Hepatocyte (in vitro differentiated cells): ENCODE data around the gene MYO5A. TPM values are rescaled to one million over a fixed set of nuclear protein-coding genes. Genes with fewer than 3 reads are reported as not detected.

Experiments used
- DNase-seq: peaks from one replicate; pipeline ENCODE4 v3.0.0-alpha.2; 2016; ENCODE audit warnings: low spot score
- H2AFZ ChIP-seq: fragments of 200-600 bp; sonication (generic); 2 replicates; pipeline ENCODE4 v1.6.0; 2016; ENCODE audit warnings: antibody characterized with exemption, mild to moderate bottlenecking
- H3K27ac ChIP-seq: fragments of 200-600 bp; sonication (generic); 2 replicates; pipeline ENCODE4 v1.5.1; 2016; ENCODE audit warnings: mild to moderate bottlenecking
- H3K27me3 ChIP-seq: fragments of 200-600 bp; sonication (generic); 2 replicates; pipeline ENCODE4 v1.6.1; 2016
- H3K36me3 ChIP-seq: fragments of 200-600 bp; sonication (generic); replicated peaks from 2 replicates; pipeline ENCODE4 v1.5.1; 2016; ENCODE audit warnings: low read depth; ENCODE audit not compliant: insufficient read depth
- H3K4me1 ChIP-seq: fragments of 200-600 bp; sonication (generic); 2 replicates; pipeline ENCODE4 v1.5.1; 2016; ENCODE audit warnings: mild to moderate bottlenecking, moderate library complexity; ENCODE audit not compliant: insufficient read depth
- H3K4me2 ChIP-seq: fragments of 200-600 bp; sonication (generic); 2 replicates; pipeline ENCODE4 v1.6.0; 2016
- H3K4me3 ChIP-seq: fragments of 200-600 bp; sonication (generic); 2 replicates; pipeline ENCODE4 v1.5.1; 2016; ENCODE audit warnings: mild to moderate bottlenecking
- H3K79me2 ChIP-seq: fragments of 200-600 bp; sonication (generic); 2 replicates; pipeline ENCODE4 v1.6.0; 2017; ENCODE audit warnings: mild to moderate bottlenecking
- H3K9me2 ChIP-seq: fragments of 200-600 bp; sonication (generic); replicated peaks from 2 replicates; pipeline ENCODE4 v1.6.0; 2017; ENCODE audit warnings: mild to moderate bottlenecking; ENCODE audit not compliant: insufficient read depth
- H3K9me3 ChIP-seq: fragments of 200-600 bp; sonication (generic); 2 replicates; pipeline ENCODE4 v1.5.1; 2016; ENCODE audit warnings: low read depth, mild to moderate bottlenecking
- H4K20me1 ChIP-seq: fragments of 200-600 bp; sonication (generic); 2 replicates; pipeline ENCODE4 v1.6.0; 2016; ENCODE audit warnings: mild to moderate bottlenecking; ENCODE audit not compliant: insufficient read depth, poor library complexity, severe bottlenecking
- CTCF ChIP-seq: fragments of 200-600 bp; sonication (generic); IDR thresholded peaks from 2 replicates; pipeline ENCODE4 v1.5.1; 2016; ENCODE audit warnings: antibody characterized with exemption, mild to moderate bottlenecking; ENCODE audit not compliant: poor library complexity
- EZH2 ChIP-seq: fragments of 200-600 bp; sonication (generic); IDR thresholded peaks from 2 replicates; pipeline ENCODE4 v1.6.1; 2016; ENCODE audit warnings: antibody characterized with exemption, mild to moderate bottlenecking, borderline replicate concordance
- EZH2phosphoT487 ChIP-seq: fragments of 200-600 bp; sonication (generic); IDR thresholded peaks from one replicate; pipeline ENCODE4 v1.6.1; 2018; ENCODE audit warnings: antibody characterized with exemption, mild to moderate bottlenecking, low read depth, moderate library complexity; ENCODE audit not compliant: unreplicated experiment, severe bottlenecking
- WGBS: methylation state at CpG from one replicate; pipeline ENCODE4 v1.1.6; 2016; ENCODE audit warnings: low lambda C conversion rate; ENCODE audit errors: missing lambda C conversion rate; 5-methylcytosine and 5-hydroxymethylcytosine counted together
- polyA plus RNA-seq: library from polyadenylated mRNA; unstranded; fragments of >200 nt; fragmentation: Nextera tagmentation; extraction: Ambion mirVana; gene quantifications from 2 replicates; pipeline ENCODE4 v1.2.1, GENCODE V29; 2016
- total RNA-seq: library from RNA; depleted of rRNA; stranded (reverse); fragments of >200 nt; gene quantifications from 2 replicates; pipeline ENCODE4 v1.2.3, GENCODE V29; 2014

The MYO5A gene
- total and polyA plus RNA-seq, 2 experiments from 2014 or later: 3.7 to 14.8 TPM

DNA sequence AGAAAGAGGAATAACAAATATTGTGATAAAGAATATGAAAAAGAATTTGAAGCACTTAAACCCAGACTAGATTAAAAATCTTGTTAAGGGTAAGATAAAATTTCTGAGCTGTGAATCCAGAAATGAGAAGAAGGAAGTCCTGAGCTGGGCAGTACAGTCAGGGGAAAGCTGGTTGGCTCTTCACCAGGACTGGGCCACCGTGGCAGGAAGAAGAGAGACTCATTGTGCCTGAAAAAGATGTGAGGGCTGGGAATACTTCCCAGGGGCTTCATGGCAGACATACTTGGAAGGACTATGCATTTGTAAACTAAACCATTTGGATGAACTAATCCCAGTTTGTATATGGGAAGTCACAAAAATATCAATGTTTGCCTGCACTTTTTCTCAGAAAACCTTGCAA lies 204.6 kb downstream of the MYO5A start:
- Histone ChIP-seq H3K79me2 (no peaks in the 10 kb centered on the region), H3K27ac (no peak overlapping the region), H3K4me1 (no peaks in the 10 kb centered on the region), H3K27me3 (no peaks in the 10 kb centered on the region), H3K9me3 (no peaks in the 10 kb centered on the region), H3K36me3 (no peaks in the 10 kb centered on the region), H4K20me1 (no peaks in the 10 kb centered on the region), H2AFZ (no peak overlapping the region), H3K4me3 (no peak overlapping the region), H3K9me2 (no peaks in the 10 kb centered on the region), H3K4me2 (no peak overlapping the region)
- DNase-seq: no peak
- TF ChIP-seq EZH2: no peak
- no peak for TF ChIP-seq CTCF
- no peak for TF ChIP-seq EZH2phosphoT487
- 67% methylated on average over 1 of the region's 1 CpG for WGBS

GRCh38 chr15:52318729-52319500 lies 209.8 kb downstream of the MYO5A start:
- Histone ChIP-seq H3K27me3 (no peaks in the 10 kb centered on the region), H4K20me1 (no peaks in the 10 kb centered on the region), H3K4me1 (no peaks in the 10 kb centered on the region), H3K9me2 (no peaks in the 10 kb centered on the region), H3K27ac (no peak overlapping the region), H3K79me2 (no peaks in the 10 kb centered on the region), H3K36me3 (no peaks in the 10 kb centered on the region), H3K9me3 (no peaks in the 10 kb centered on the region), H3K4me3 (no peak overlapping the region), H3K4me2 (no peak overlapping the region), H2AFZ (no peak overlapping the region)
- TF ChIP-seq CTCF (no peak), EZH2 (no peak), EZH2phosphoT487 (no peak)
- DNase-seq: no peak
- 96% methylated on average over 13 of the region's 13 CpGs for WGBS

DNA sequence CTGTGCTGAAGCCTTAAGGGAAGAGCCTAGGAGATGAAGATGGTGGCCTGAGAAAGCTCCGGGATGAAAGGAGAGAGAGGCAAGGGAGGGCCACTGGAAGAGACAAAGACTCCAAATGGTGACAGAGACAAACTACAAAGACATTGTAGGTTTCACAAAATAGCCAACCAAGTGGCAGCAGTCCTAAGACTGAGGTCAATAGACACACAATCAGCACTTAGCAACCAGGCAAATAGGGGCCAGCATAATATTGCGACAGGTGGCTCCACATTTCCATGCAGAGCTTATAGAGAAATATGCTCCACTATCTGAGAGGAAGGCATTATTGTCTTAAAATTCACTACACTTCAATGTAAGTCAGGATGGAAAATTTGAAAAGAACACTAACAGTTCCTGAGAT lies 211.0 kb downstream of the MYO5A start:
- H3K9me2 ChIP-seq: no peaks in the 10 kb centered on the region
- no peaks in the 10 kb centered on the region for H3K27me3 ChIP-seq
- no peak overlapping the region for H3K4me3 ChIP-seq
- H3K4me2 ChIP-seq: no peak overlapping the region
- 94% methylated on average over 2 of the region's 2 CpGs for WGBS
- H3K9me3 ChIP-seq: no peaks in the 10 kb centered on the region
- H3K27ac ChIP-seq: no peak overlapping the region
- no peak for DNase-seq
- no peaks in the 10 kb centered on the region for H3K36me3 ChIP-seq
- TF ChIP-seq EZH2: no peak
- no peak for TF ChIP-seq CTCF
- no peak for TF ChIP-seq EZH2phosphoT487
- H4K20me1 ChIP-seq: no peaks in the 10 kb centered on the region
- H3K79me2 ChIP-seq: no peaks in the 10 kb centered on the region
- no peaks in the 10 kb centered on the region for H3K4me1 ChIP-seq
- H2AFZ ChIP-seq: no peak overlapping the region

- 98% methylated on average over 2 of the region's 2 CpGs for WGBS
- no peak for DNase-seq
- TF ChIP-seq CTCF (no peak), EZH2phosphoT487 (no peak), EZH2 (no peak)
- Histone ChIP-seq H3K36me3 (no peaks in the 10 kb centered on the region), H2AFZ (no peak overlapping the region), H3K4me2 (no peak overlapping the region), H3K9me3 (no peaks in the 10 kb centered on the region), H3K27me3 (no peaks in the 10 kb centered on the region), H3K27ac (no peak overlapping the region), H4K20me1 (no peaks in the 10 kb centered on the region), H3K4me3 (no peak overlapping the region), H3K79me2 (no peaks in the 10 kb centered on the region), H3K4me1 (no peaks in the 10 kb centered on the region), H3K9me2 (no peaks in the 10 kb centered on the region)
Measured at GRCh38 chr15:52317022-52317421, 211.7 kb downstream of the MYO5A start.
